ENCODE measurements around the gene SHE. TPM values are rescaled to one million over a fixed set of nuclear protein-coding genes. Genes with fewer than 3 reads are reported as not detected.

SHE gene
- total and polyA plus RNA-seq, 2 donors (not counting 1 experiment from before 2014, with no cell fraction given): not detected

DNA sequence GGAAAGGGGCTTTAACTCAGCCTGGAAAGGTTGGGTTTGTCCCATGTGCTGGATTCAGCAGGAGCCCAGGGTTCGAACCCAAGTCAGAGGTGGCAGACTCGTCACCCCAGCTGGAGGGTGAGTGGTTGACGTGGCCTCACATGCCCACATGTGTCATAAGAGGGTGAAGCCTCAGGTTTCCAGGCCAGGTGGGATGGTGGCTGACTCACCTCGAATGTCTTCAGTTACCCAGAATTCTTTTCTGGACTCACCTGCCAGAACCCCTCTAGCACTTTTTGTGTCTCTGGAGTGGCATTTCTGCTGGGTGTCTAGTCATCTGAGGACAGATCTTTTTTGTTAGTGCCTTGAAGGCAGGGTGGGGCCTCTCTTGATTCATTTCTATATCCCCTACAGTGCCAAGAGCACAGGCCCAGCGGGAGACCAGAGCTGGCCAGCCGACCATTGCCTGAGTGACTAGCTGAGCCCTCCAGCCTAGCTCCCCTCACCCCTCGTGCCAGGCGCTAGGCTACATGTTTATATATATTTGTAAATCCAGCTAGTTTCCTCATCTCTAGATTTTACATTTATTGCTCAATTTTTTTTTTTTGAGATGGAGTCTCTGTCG, 68.9 kb downstream of the SHE start:
- peaks cover 10% of the 10 kb centered on the region for H3K36me3 ChIP-seq (ENCODE audit: control insufficient read depth, insufficient read depth, low read length)
- H2AFZ ChIP-seq (ENCODE audit: low read length): no peak overlapping the region
- no peak overlapping the region for H3K27ac ChIP-seq (ENCODE audit: insufficient read depth, low read length)
- H3K9me3 ChIP-seq (ENCODE audit: control insufficient read depth, insufficient read depth, low read depth, low read length): no peaks in the 10 kb centered on the region
- H4K20me1 ChIP-seq (ENCODE audit: control insufficient read depth, extremely low read depth, insufficient read depth, low read length): no peaks in the 10 kb centered on the region
- peak in 1 of 2 donors; percentile 28 for DNase-seq (ENCODE audit: low read depth in 2 of 2)
- H3K4me1 ChIP-seq (ENCODE audit: control insufficient read depth, extremely low read depth, insufficient read depth, low read length): peaks cover 20% of the 10 kb centered on the region
- H3K79me2 ChIP-seq (ENCODE audit: control insufficient read depth, insufficient read depth, low read length): no peaks in the 10 kb centered on the region
- H3K27me3 ChIP-seq (ENCODE audit: control insufficient read depth, insufficient read depth, low read length): no peaks in the 10 kb centered on the region
- no peak overlapping the region for H3K4me2 ChIP-seq (ENCODE audit: extremely low read depth, insufficient read depth, low read length)
- no peak overlapping the region for H3K9ac ChIP-seq (ENCODE audit: insufficient read depth, low read length)
- TF ChIP-seq EZH2 (IDR thresholded peaks at IDR 0.05; ENCODE audit: low read length, missing control alignments): no peak
- TF ChIP-seq, protein P1, sequence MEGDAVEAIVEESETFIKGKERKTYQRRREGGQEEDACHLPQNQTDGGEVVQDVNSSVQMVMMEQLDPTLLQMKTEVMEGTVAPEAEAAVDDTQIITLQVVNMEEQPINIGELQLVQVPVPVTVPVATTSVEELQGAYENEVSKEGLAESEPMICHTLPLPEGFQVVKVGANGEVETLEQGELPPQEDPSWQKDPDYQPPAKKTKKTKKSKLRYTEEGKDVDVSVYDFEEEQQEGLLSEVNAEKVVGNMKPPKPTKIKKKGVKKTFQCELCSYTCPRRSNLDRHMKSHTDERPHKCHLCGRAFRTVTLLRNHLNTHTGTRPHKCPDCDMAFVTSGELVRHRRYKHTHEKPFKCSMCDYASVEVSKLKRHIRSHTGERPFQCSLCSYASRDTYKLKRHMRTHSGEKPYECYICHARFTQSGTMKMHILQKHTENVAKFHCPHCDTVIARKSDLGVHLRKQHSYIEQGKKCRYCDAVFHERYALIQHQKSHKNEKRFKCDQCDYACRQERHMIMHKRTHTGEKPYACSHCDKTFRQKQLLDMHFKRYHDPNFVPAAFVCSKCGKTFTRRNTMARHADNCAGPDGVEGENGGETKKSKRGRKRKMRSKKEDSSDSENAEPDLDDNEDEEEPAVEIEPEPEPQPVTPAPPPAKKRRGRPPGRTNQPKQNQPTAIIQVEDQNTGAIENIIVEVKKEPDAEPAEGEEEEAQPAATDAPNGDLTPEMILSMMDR (conservative IDR thresholded peaks at IDR 0.05 in 1 of 2, IDR thresholded peaks at IDR 0.05 in 1 of 2; ENCODE audit: low read depth in 1 of 2, low read length in 2 of 2): no peak
- no peak overlapping the region for H3K4me3 ChIP-seq (replicated peaks in 1 of 4; ENCODE audit: control extremely low read depth in 1 of 4, insufficient read depth in 1 of 4, low read depth in 3 of 4, low read length in 4 of 4)

- TF ChIP-seq, protein P1 (conservative IDR thresholded peaks at IDR 0.05 in 1 of 2, IDR thresholded peaks at IDR 0.05 in 1 of 2; ENCODE audit: low read depth in 1 of 2, low read length in 2 of 2): no peak
- TF ChIP-seq EZH2 (IDR thresholded peaks at IDR 0.05; ENCODE audit: low read length, missing control alignments): no peak
- DNase-seq (ENCODE audit: low read depth in 2 of 2): peak; percentile 95 to 99
- peak overlapping the region; percentile 78 for H3K27ac ChIP-seq (ENCODE audit: insufficient read depth, low read length)
- H3K9ac ChIP-seq (ENCODE audit: insufficient read depth, low read length): peak overlapping the region; percentile 26
- H3K4me3 ChIP-seq (replicated peaks in 1 of 4; ENCODE audit: control extremely low read depth in 1 of 4, insufficient read depth in 1 of 4, low read depth in 3 of 4, low read length in 4 of 4): no peak overlapping the region
- H2AFZ ChIP-seq (ENCODE audit: low read length): no peak overlapping the region
- peaks cover 12% of the 10 kb centered on the region for H3K36me3 ChIP-seq (ENCODE audit: control insufficient read depth, insufficient read depth, low read length)
- H3K4me1 ChIP-seq (ENCODE audit: control insufficient read depth, extremely low read depth, insufficient read depth, low read length): peaks cover 32% of the 10 kb centered on the region
- no peak overlapping the region for H3K4me2 ChIP-seq (ENCODE audit: extremely low read depth, insufficient read depth, low read length)
- H3K27me3 ChIP-seq (ENCODE audit: control insufficient read depth, insufficient read depth, low read length): no peaks in the 10 kb centered on the region
- no peaks in the 10 kb centered on the region for H3K79me2 ChIP-seq (ENCODE audit: control insufficient read depth, insufficient read depth, low read length)
- no peaks in the 10 kb centered on the region for H3K9me3 ChIP-seq (ENCODE audit: control insufficient read depth, insufficient read depth, low read depth, low read length)
- H4K20me1 ChIP-seq (ENCODE audit: control insufficient read depth, extremely low read depth, insufficient read depth, low read length): no peaks in the 10 kb centered on the region
These were observed 70.4 kb downstream of the SHE start for GRCh38 chr1:154431586-154432373.

DNA sequence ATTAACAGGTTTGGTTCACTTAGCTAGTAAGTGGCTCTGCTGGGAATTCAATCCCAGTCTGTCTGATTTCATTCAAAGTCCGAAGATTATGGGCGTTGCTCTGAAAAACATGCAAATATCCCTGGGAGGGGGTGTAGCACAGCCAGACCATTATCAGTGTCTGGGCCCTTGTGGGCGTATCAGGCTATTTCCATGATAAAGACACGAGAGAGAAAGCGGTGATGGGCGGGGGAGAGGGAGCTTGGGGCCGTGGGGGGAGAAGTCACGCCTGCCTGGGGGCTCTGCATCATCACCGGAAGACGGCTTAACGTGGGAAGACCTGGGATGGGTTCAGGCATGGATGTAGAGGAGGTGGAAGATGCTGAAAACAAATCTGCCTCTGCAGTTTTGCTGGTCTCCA, 71.3 kb downstream of the SHE start:
- H3K9me3 ChIP-seq (ENCODE audit: control insufficient read depth, insufficient read depth, low read depth, low read length): no peaks in the 10 kb centered on the region
- H3K36me3 ChIP-seq (ENCODE audit: control insufficient read depth, insufficient read depth, low read length): peaks cover 10% of the 10 kb centered on the region
- no peak overlapping the region for H2AFZ ChIP-seq (ENCODE audit: low read length)
- H3K9ac ChIP-seq (ENCODE audit: insufficient read depth, low read length): peak overlapping the region; percentile 10
- H3K4me3 ChIP-seq (replicated peaks in 1 of 4; ENCODE audit: control extremely low read depth in 1 of 4, insufficient read depth in 1 of 4, low read depth in 3 of 4, low read length in 4 of 4): no peak overlapping the region
- no peak for TF ChIP-seq EZH2 (IDR thresholded peaks at IDR 0.05; ENCODE audit: low read length, missing control alignments)
- TF ChIP-seq, protein P1 (conservative IDR thresholded peaks at IDR 0.05 in 1 of 2, IDR thresholded peaks at IDR 0.05 in 1 of 2; ENCODE audit: low read depth in 1 of 2, low read length in 2 of 2): no peak
- H3K79me2 ChIP-seq (ENCODE audit: control insufficient read depth, insufficient read depth, low read length): no peaks in the 10 kb centered on the region
- no peak overlapping the region for H3K4me2 ChIP-seq (ENCODE audit: extremely low read depth, insufficient read depth, low read length)
- H4K20me1 ChIP-seq (ENCODE audit: control insufficient read depth, extremely low read depth, insufficient read depth, low read length): no peaks in the 10 kb centered on the region
- DNase-seq (ENCODE audit: low read depth in 2 of 2): no peak
- peak overlapping the region; percentile 72 for H3K27ac ChIP-seq (ENCODE audit: insufficient read depth, low read length)
- H3K4me1 ChIP-seq (ENCODE audit: control insufficient read depth, extremely low read depth, insufficient read depth, low read length): peaks cover 32% of the 10 kb centered on the region
- no peaks in the 10 kb centered on the region for H3K27me3 ChIP-seq (ENCODE audit: control insufficient read depth, insufficient read depth, low read length)

All from fibroblast of lung (primary cell).